Thoracic aorta (tissue), 2 donors: ENCODE measurements around the gene BCL6B. TPM values are rescaled to one million over a fixed set of nuclear protein-coding genes. Genes with fewer than 3 reads are reported as not detected.

Experiments used
- ATAC-seq: fragments of 150-250 bp; one replicate; pipeline ENCODE4 v1.8.0; 2017; ENCODE audit warnings: low read depth; ENCODE audit not compliant: insufficient number of reproducible peaks, low FRiP score
- DNase-seq: peaks from one replicate; pipeline ENCODE4 v3.0.0-alpha.2; 2020; ENCODE audit warnings: low spot score
- H3K27ac ChIP-seq, 2 donors: fragments of 200-600 bp; sonication (generic); 1 replicate in 1 of 2; 2 replicates in 1 of 2; pipeline ENCODE4 v1.5.1; 2016; ENCODE audit warnings: mild to moderate bottlenecking in 2 of 2, moderate library complexity in 2 of 2
- H3K27me3 ChIP-seq: fragments of 200-600 bp; sonication (generic); replicated peaks from 2 replicates; pipeline ENCODE4 v1.6.0; 2016; ENCODE audit warnings: mild to moderate bottlenecking; ENCODE audit not compliant: insufficient read depth
- H3K36me3 ChIP-seq: fragments of 200-600 bp; sonication (generic); one replicate; pipeline ENCODE4 v1.5.1; 2016
- H3K4me1 ChIP-seq, 2 donors: fragments of 200-600 bp; sonication (generic); 1 replicate in 1 of 2; 2 replicates in 1 of 2; pipeline versions ENCODE4 v1.5.1 to v1.6.0; 2016; ENCODE audit warnings: low read depth in 2 of 2, mild to moderate bottlenecking in 1 of 2; ENCODE audit not compliant: control insufficient read depth in 1 of 2
- H3K4me3 ChIP-seq: fragments of 200-600 bp; sonication (generic); 2 replicates; pipeline ENCODE4 v1.5.1; 2016; ENCODE audit warnings: mild to moderate bottlenecking
- H3K9me3 ChIP-seq: fragments of 200-600 bp; sonication (generic); 2 replicates; pipeline ENCODE4 v1.5.1; 2016
- CTCF ChIP-seq: fragments of 200-600 bp; sonication (generic); IDR thresholded peaks from one replicate; pipeline ENCODE4 v1.5.1; 2019; ENCODE audit warnings: antibody characterized with exemption
- total RNA-seq, 2 donors: library from RNA; depleted of rRNA; stranded (reverse); fragments of >200 nt; gene quantifications; one replicate each; pipeline versions ENCODE4 v1.1.0 to v1.2.3, GENCODE V29; 2016

The BCL6B gene
- total RNA-seq, 2 donors from 2014 or later, result 0.95 to 5.7 TPM

DNA sequence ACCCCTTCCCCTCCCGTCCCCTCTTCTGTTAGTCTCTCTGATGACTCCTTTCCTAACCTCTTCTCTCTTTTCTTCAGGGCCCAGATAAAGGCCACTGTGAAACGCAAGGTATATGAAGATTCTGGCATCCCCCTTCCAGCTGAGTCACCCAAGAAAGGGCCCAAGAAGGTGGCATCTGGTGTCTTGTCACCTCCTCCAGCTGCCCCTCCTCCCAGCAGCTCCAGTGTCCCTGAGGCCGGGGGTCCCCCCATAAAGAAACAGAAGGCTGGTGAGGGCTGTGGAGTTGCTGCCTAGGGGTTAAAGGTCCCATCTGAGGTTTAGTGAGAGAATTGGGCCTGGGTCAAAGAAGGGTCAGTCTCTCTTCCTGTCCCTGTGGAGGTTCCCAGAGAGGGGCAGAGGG, 6.4 kb upstream of the BCL6B start:
- Histone ChIP-seq H3K4me1 (peaks cover 18 to 65% of the 10 kb centered on the region in 2 donors), H3K27me3 (no peaks in the 10 kb centered on the region), H3K9me3 (no peaks in the 10 kb centered on the region), H3K27ac (peak overlapping the region; percentile 25 to 97), H3K4me3 (no peak overlapping the region), H3K36me3 (no peaks in the 10 kb centered on the region)
- ATAC-seq, result no peak
- TF ChIP-seq CTCF, result no peak
- DNase-seq, result no peak

DNA sequence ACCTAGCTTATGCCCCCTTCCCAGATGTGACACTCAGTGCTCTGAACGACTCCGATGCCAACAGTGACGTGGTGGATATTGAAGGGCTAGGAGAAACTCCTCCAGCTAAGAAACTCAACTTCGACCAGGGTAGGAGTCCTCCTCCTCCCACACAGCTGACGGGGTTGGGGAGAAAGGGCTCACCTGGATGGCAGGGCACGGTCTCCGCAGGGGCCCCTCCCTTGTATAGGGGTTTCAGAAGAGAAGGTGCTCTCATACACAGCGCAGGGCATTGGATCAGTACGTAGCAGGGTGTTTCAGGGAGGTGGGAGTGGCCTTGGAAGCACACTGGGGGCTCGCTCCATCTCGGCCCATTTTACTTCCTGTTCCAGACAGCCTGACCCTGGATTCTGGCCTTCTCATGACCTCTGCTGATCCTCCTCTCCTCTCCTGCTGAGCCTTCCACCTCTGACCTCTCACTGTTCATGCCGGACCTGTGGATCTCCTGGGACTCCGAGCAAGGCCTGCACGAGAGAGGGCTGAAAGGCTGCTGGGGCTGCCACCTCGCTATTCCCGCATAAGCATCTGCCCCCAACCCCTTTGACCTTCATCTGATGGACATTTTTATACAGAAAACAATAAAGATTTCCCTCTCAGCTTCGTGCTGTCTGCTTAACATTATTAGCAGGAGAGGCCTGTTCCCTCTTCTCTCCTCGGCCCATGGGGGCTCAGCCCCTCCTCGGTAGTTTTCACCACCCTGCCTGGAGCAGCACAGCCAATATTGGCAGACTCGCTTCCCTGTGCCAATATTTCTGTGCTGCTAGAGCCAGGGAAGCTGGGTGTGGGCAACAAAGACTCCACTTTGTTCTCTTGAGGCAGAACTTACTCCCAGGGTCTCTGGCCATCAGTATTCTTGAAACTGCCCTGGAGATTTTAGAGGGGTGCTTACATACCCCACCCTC, 5.7 kb upstream of the BCL6B start:
- Histone ChIP-seq H3K4me1 (peaks cover 16 to 64% of the 10 kb centered on the region in 2 donors), H3K9me3 (no peaks in the 10 kb centered on the region), H3K27ac (peak overlapping the region; percentile 91 to 97), H3K27me3 (no peaks in the 10 kb centered on the region), H3K4me3 (peak overlapping the region; percentile 90), H3K36me3 (no peaks in the 10 kb centered on the region)
- no peak for TF ChIP-seq CTCF
- ATAC-seq (no peak), DNase-seq (no peak)

- ATAC-seq (no peak), DNase-seq (no peak)
- Histone ChIP-seq H3K36me3 (no peaks in the 10 kb centered on the region), H3K4me1 (peaks cover 19 to 64% of the 10 kb centered on the region in 2 donors), H3K27ac (peak overlapping the region; percentile 91 to 97), H3K9me3 (no peaks in the 10 kb centered on the region), H3K4me3 (peak overlapping the region; percentile 90), H3K27me3 (peaks cover 4% of the 10 kb centered on the region)
- TF ChIP-seq CTCF, result no peak
Observed at GRCh38 chr17:7017827-7018200, 5.0 kb upstream of the BCL6B start.

DNA sequence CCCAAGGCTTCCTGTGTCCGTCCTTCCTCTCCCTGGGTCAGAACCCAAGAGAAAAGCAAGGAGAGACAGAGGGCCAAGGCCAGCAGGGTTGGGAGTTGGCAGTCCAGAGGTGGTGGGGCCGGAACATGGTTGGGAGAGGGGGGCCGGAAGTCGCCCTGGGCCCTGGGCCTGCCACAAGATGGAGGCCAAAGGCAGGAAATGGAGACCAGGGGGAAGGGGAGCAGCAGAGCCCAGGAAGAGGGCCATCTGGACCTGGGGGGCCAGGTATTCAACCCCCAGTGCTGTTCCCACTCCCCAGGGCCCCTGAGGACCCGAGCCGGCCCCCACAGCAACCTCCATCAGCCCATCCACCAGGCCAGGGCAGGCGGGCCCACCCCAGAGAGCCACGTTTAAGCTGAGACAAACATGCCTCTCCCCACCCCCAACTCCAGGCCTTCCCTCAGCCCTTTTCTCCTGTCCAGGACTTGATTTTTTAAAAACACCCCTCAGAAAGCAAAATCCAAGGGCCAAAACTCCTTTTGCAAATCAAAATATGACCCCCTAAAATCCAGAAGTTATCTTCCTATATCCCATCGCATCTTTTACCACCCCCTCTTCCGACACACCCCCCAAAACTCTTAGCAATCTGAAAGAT, 4.4 kb upstream of the BCL6B start:
- no peak for TF ChIP-seq CTCF
- no peaks in the 10 kb centered on the region for H3K9me3 ChIP-seq
- H3K4me3 ChIP-seq, result peak overlapping the region; percentile 90
- H3K27ac ChIP-seq, result peak overlapping the region; percentile 91 to 97
- H3K27me3 ChIP-seq, result peaks cover 11% of the 10 kb centered on the region
- H3K36me3 ChIP-seq, result no peaks in the 10 kb centered on the region
- no peak for ATAC-seq
- DNase-seq, result no peak
- peaks cover 17 to 68% of the 10 kb centered on the region in 2 donors for H3K4me1 ChIP-seq

- no peaks in the 10 kb centered on the region for H3K36me3 ChIP-seq
- ATAC-seq (no peak), DNase-seq (no peak)
- peaks cover 13 to 62% of the 10 kb centered on the region in 2 donors for H3K4me1 ChIP-seq
- H3K4me3 ChIP-seq, result peak overlapping the region; percentile 90
- H3K9me3 ChIP-seq, result no peaks in the 10 kb centered on the region
- no peak for TF ChIP-seq CTCF
- H3K27me3 ChIP-seq, result peaks cover 12% of the 10 kb centered on the region
- peak overlapping the region; percentile 91 to 97 for H3K27ac ChIP-seq
Observed at GRCh38 chr17:7019367-7019766, 3.5 kb upstream of the BCL6B start.
